Thyroid gland (tissue), 4 donors: ENCODE measurements around the gene KCNK13.

Source experiments
- CTCF ChIP-seq, 6 experiments: fragments of 200-600 bp in 3 of 6; fragments of 450-650 bp in 3 of 6; sonication (generic) in 3 of 6; IDR thresholded peaks; one replicate each; pipeline ENCODE4 v1.5.1; 2016 to 2019; ENCODE audit warnings: antibody characterized with exemption in 6 of 6, mild to moderate bottlenecking in 2 of 6, inconsistent platforms in 1 of 6, moderate library complexity in 1 of 6
- POLR2A ChIP-seq, 2 donors: fragments of 450-650 bp; IDR thresholded peaks; one replicate each; pipeline ENCODE4 v1.6.1; 2017; ENCODE audit warnings: antibody characterized with exemption in 2 of 2, mild to moderate bottlenecking in 2 of 2, moderate library complexity in 1 of 2

GRCh38 chr14:90050271-90050670 is 11.5 kb upstream of the KCNK13 start:
- TF ChIP-seq CTCF (IDR thresholded peaks at IDR 0.05) (no peak), POLR2A (IDR thresholded peaks at IDR 0.05) (no peak)
